ENCODE data around the gene SLC19A1. TPM values are rescaled to one million over a fixed set of nuclear protein-coding genes. Genes with fewer than 3 reads are reported as not detected.

The SLC19A1 gene
- total RNA-seq, 4 donors from 2014 or later, result 3.3 to 27.9 (median 11.4) TPM

- Histone ChIP-seq H3K9me3 (no peaks in the 10 kb centered on the region), H3K27me3 (no peaks in the 10 kb centered on the region), H3K27ac (no peak overlapping the region), H3K4me1 (no peaks in the 10 kb centered on the region), H3K4me3 (no peak overlapping the region), H3K36me3 (peaks cover 0 to 85% (median 3%) of the 10 kb centered on the region in 3 donors)
- 92 to 93% methylated on average over 38 to 40 of the region's 61 CpGs for WGBS, 2 donors
- no peak for DNase-seq (ENCODE audit: low spot score in 2 of 2)
- no peak for TF ChIP-seq EP300 (IDR thresholded peaks at IDR 0.05)
- TF ChIP-seq, protein P1, sequence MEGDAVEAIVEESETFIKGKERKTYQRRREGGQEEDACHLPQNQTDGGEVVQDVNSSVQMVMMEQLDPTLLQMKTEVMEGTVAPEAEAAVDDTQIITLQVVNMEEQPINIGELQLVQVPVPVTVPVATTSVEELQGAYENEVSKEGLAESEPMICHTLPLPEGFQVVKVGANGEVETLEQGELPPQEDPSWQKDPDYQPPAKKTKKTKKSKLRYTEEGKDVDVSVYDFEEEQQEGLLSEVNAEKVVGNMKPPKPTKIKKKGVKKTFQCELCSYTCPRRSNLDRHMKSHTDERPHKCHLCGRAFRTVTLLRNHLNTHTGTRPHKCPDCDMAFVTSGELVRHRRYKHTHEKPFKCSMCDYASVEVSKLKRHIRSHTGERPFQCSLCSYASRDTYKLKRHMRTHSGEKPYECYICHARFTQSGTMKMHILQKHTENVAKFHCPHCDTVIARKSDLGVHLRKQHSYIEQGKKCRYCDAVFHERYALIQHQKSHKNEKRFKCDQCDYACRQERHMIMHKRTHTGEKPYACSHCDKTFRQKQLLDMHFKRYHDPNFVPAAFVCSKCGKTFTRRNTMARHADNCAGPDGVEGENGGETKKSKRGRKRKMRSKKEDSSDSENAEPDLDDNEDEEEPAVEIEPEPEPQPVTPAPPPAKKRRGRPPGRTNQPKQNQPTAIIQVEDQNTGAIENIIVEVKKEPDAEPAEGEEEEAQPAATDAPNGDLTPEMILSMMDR (IDR thresholded peaks at IDR 0.05), result peak in 1 of 5 experiments; percentile 14
Measured at GRCh38 chr21:45509566-45510465, 32.4 kb downstream of the SLC19A1 start.

GRCh38 chr21:45508607-45509565 is 33.4 kb downstream of the SLC19A1 start:
- H3K36me3 ChIP-seq, result peaks cover 0 to 85% (median 3%) of the 10 kb centered on the region in 3 donors
- H3K4me3 ChIP-seq, result no peak overlapping the region
- no peaks in the 10 kb centered on the region for H3K9me3 ChIP-seq
- H3K4me1 ChIP-seq, result no peaks in the 10 kb centered on the region
- TF ChIP-seq EP300 (IDR thresholded peaks at IDR 0.05) (no peak), POLR2A (IDR thresholded peaks at IDR 0.05) (no peak)
- TF ChIP-seq, protein P1 (IDR thresholded peaks at IDR 0.05), result no peak
- H3K27ac ChIP-seq, result no peak overlapping the region
- no peak for DNase-seq (ENCODE audit: low spot score in 2 of 2)
- WGBS, 2 donors, result 66 to 76% methylated on average over 22 to 26 of the region's 42 CpGs
- H3K27me3 ChIP-seq, result no peaks in the 10 kb centered on the region

DNA sequence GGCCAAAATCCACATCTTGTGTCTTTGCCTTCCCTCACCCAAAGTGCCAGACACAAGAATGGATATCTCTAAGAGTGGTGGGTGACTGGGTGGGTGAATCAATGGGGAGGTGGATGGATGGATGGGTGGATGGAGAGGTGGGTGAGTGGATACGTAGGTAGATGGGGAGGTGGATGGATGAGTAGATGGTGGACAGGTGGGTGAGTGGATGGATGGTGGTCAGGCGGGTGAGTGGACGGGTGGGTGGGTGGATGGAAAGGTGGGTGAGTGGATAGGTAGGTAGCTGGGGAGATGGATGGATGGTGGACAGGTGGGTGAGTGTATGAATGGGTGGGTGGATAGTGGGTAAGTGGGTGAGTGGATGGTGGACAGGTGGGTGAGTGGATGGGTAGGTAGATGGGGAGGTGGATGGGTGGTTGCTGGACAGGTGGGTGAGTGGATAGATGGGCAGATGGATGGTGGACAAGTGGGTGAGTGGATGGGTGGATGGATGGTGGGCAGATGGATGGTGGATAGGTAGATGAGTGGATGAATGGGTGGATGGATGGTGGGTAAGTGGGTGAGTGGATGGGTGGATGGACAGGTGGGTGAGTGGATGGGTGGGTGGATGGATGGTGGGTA is 34.2 kb downstream of the SLC19A1 start:
- Histone ChIP-seq H3K36me3 (peaks cover 0 to 78% (median 3%) of the 10 kb centered on the region in 3 donors), H3K27ac (no peak overlapping the region), H3K4me3 (no peak overlapping the region), H3K4me1 (no peaks in the 10 kb centered on the region), H3K27me3 (no peaks in the 10 kb centered on the region), H3K9me3 (no peaks in the 10 kb centered on the region)
- WGBS, 2 donors, result 88 to 97% methylated on average over 3 of the region's 3 CpGs
- TF ChIP-seq POLR2A (IDR thresholded peaks at IDR 0.05) (no peak), EP300 (IDR thresholded peaks at IDR 0.05) (no peak)
- TF ChIP-seq, protein P1 (IDR thresholded peaks at IDR 0.05), result no peak
- no peak for DNase-seq (ENCODE audit: low spot score in 2 of 2)

DNA sequence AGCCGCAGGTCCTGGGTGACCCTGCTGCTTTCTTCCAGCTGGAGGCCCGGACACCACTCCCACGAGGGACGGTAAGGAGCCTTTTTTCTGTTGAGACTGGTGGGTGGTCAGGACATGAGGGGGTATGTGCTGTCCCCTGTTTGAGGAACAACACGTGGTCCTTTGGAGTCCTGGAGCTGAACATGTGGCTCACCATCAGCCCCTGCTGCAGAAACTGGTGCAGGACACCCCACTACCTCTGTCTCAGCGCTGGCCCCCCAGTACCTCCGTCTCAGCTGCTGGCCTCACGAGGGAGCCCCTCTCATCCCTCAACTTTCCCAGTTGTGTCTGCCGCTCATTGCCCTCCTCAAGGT is 34.7 kb downstream of the SLC19A1 start:
- no peaks in the 10 kb centered on the region for H3K27me3 ChIP-seq
- H3K9me3 ChIP-seq, result no peaks in the 10 kb centered on the region
- no peak overlapping the region for H3K4me3 ChIP-seq
- H3K27ac ChIP-seq, result no peak overlapping the region
- 75 to 80% methylated on average over 8 to 9 of the region's 9 CpGs for WGBS, 2 donors
- peaks cover 0 to 73% (median 3%) of the 10 kb centered on the region in 3 donors for H3K36me3 ChIP-seq
- DNase-seq (ENCODE audit: low spot score in 2 of 2), result no peak
- no peaks in the 10 kb centered on the region for H3K4me1 ChIP-seq
- TF ChIP-seq, protein P1 (IDR thresholded peaks at IDR 0.05), result no peak
- TF ChIP-seq POLR2A (IDR thresholded peaks at IDR 0.05) (no peak), EP300 (IDR thresholded peaks at IDR 0.05) (no peak)

Measured in tibial nerve (tissue), 4 donors.